PC-9 (cell line): ENCODE results near the gene TMEM82. TPM values are rescaled to one million over a fixed set of nuclear protein-coding genes. Genes with fewer than 3 reads are reported as not detected.

Experiments
- BruUV-seq: library from RNA; stranded (reverse); fragments of 400-500 nt; replicated peaks from 2 replicates; lab custom pipeline; 2021; lab: Mats Ljungman, UMichigan
- CTCF ChIA-PET: fragments of 300-600 bp; sonication (Branson Sonifier 250); formaldehyde crosslinking; loops from one replicate; lab custom pipeline; 2022; ENCODE audit warnings: antibody characterized with exemption; lab: Charles Lee
- POLR2A ChIA-PET: fragments of 300-600 bp; sonication (Branson Sonifier 250); formaldehyde crosslinking; loops from one replicate; lab custom pipeline; 2022; ENCODE audit warnings: antibody characterized with exemption; ENCODE audit not compliant: unreplicated experiment; lab: Charles Lee
- DNase-seq, 2 experiments: peaks; one replicate each; pipeline versions ENCODE4 v3.0.0 to v3.0.0-alpha.2; 2015 to 2022; ENCODE audit warnings: mixed read lengths in 1 of 2
- H2AFZ ChIP-seq: fragments of 200-600 bp; sonication (generic); 2 replicates; pipeline ENCODE4 v1.8.1; 2017; ENCODE audit warnings: antibody characterized with exemption
- H3F3A ChIP-seq: fragments of 200-600 bp; sonication (generic); 2 replicates; pipeline ENCODE4 v1.8.1; 2017; ENCODE audit warnings: antibody characterized with exemption, mild to moderate bottlenecking, low read depth; ENCODE audit not compliant: insufficient read depth
- H3K27ac ChIP-seq: fragments of 200-600 bp; sonication (generic); 2 replicates; pipeline ENCODE4 v1.6.1; 2016; ENCODE audit warnings: mixed run types
- H3K27me3 ChIP-seq: fragments of 200-600 bp; sonication (generic); 2 replicates; pipeline ENCODE4 v1.6.1; 2016; ENCODE audit warnings: low read depth, mixed run types; ENCODE audit not compliant: insufficient read depth
- H3K36me3 ChIP-seq: fragments of 200-600 bp; sonication (generic); 2 replicates; pipeline ENCODE4 v1.6.1; 2016; ENCODE audit warnings: low read depth, mixed run types
- H3K4me1 ChIP-seq: fragments of 200-600 bp; sonication (generic); replicated peaks from 2 replicates; pipeline ENCODE4 v1.6.1; 2016; ENCODE audit warnings: mixed run types; ENCODE audit not compliant: insufficient read depth
- H3K4me2 ChIP-seq: fragments of 200-600 bp; sonication (generic); 2 replicates; pipeline ENCODE4 v1.6.1; 2017; ENCODE audit warnings: mixed run types
- H3K4me3 ChIP-seq: fragments of 200-600 bp; sonication (generic); 2 replicates; pipeline ENCODE4 v1.6.1; 2016; ENCODE audit warnings: mixed run types
- H3K79me2 ChIP-seq: fragments of 200-600 bp; sonication (generic); 2 replicates; pipeline ENCODE4 v1.6.1; 2017; ENCODE audit warnings: low read depth, mixed run types
- H3K9me2 ChIP-seq: fragments of 200-600 bp; sonication (generic); 2 replicates; pipeline ENCODE4 v1.8.1; 2017; ENCODE audit warnings: mild to moderate bottlenecking; ENCODE audit not compliant: insufficient read depth
- H3K9me3 ChIP-seq: fragments of 200-600 bp; sonication (generic); 2 replicates; pipeline ENCODE4 v1.8.1; 2016; ENCODE audit warnings: low read depth; ENCODE audit not compliant: insufficient read depth
- H4K20me1 ChIP-seq: fragments of 200-600 bp; sonication (generic); 2 replicates; pipeline ENCODE4 v1.8.1; 2017; ENCODE audit not compliant: insufficient read depth
- CTCF ChIP-seq: fragments of 200-600 bp; sonication (generic); conservative IDR thresholded peaks from 2 replicates; pipeline ENCODE4 v1.6.1; 2017; ENCODE audit warnings: mixed run types, antibody characterized with exemption, mild to moderate bottlenecking, moderate library complexity
- EZH2 ChIP-seq: fragments of 200-600 bp; sonication (generic); IDR thresholded peaks from 2 replicates; pipeline ENCODE4 v1.8.0; 2017; ENCODE audit warnings: antibody characterized with exemption, low read depth
- intact Hi-C: fragments of 100-400 bp; cut with micrococcal nuclease; formaldehyde crosslinking; loops from one replicate; pipeline ENCODE4 v1.10.0; 2022; ENCODE audit not compliant: unreplicated experiment
- total RNA-seq: library from RNA; stranded (reverse); gene quantifications from 2 replicates; pipeline ENCODE4 v1.2.3, GENCODE V29; 2021

Gene TMEM82
- total RNA-seq, 1 experiment from 2014 or later: not detected

- no peak for DNase-seq
- ChIA-PET POLR2A (no interaction called here), CTCF (no interaction called here)
- Histone ChIP-seq H3K9me2 (no peaks in the 10 kb centered on the region), H3K27ac (no peak overlapping the region), H4K20me1 (no peaks in the 10 kb centered on the region), H3K4me3 (no peak overlapping the region), H3K4me1 (no peaks in the 10 kb centered on the region), H3K36me3 (no peaks in the 10 kb centered on the region), H3K9me3 (no peaks in the 10 kb centered on the region), H3K27me3 (no peaks in the 10 kb centered on the region), H3F3A (no peaks in the 10 kb centered on the region), H3K4me2 (no peak overlapping the region), H2AFZ (no peak overlapping the region), H3K79me2 (no peaks in the 10 kb centered on the region)
- TF ChIP-seq CTCF (no peak), EZH2 (no peak)
- intact Hi-C loops: no loop called here
- no TSS peak for BruUV-seq
Observed at GRCh38 chr1:15750924-15751323, 8.6 kb downstream of the TMEM82 start.

- Histone ChIP-seq H3K4me1 (no peaks in the 10 kb centered on the region), H3K27me3 (no peaks in the 10 kb centered on the region), H4K20me1 (no peaks in the 10 kb centered on the region), H3F3A (no peaks in the 10 kb centered on the region), H3K79me2 (no peaks in the 10 kb centered on the region), H2AFZ (no peak overlapping the region), H3K4me2 (no peak overlapping the region), H3K4me3 (no peak overlapping the region), H3K9me3 (no peaks in the 10 kb centered on the region), H3K9me2 (no peaks in the 10 kb centered on the region), H3K36me3 (no peaks in the 10 kb centered on the region), H3K27ac (no peak overlapping the region)
- no peak for DNase-seq
- TF ChIP-seq EZH2: no peak
- TF ChIP-seq CTCF: no peak
- POLR2A ChIA-PET: no interaction called here
- CTCF ChIA-PET: no interaction called here
- intact Hi-C loops: no loop called here
- no TSS peak for BruUV-seq
Observed at GRCh38 chr1:15751717-15752116, 9.4 kb downstream of the TMEM82 start.

GRCh38 chr1:15753776-15754175, 11.5 kb downstream of the TMEM82 start:
- TF ChIP-seq CTCF (no peak), EZH2 (no peak)
- no TSS peak for BruUV-seq

More at GRCh38 chr1:15753776-15754175, 11.5 kb downstream of the TMEM82 start:
- Histone ChIP-seq H3K9me3 (no peaks in the 10 kb centered on the region), H3K79me2 (no peaks in the 10 kb centered on the region), H3K4me3 (no peak overlapping the region), H3F3A (peaks cover 11% of the 10 kb centered on the region; the same call in 1 of the 2 replicates), H3K36me3 (no peaks in the 10 kb centered on the region), H3K4me2 (no peak overlapping the region), H3K9me2 (no peaks in the 10 kb centered on the region), H4K20me1 (no peaks in the 10 kb centered on the region), H3K27ac (no peak overlapping the region), H3K27me3 (no peaks in the 10 kb centered on the region), H3K4me1 (no peaks in the 10 kb centered on the region), H2AFZ (no peak overlapping the region)
- no peak for DNase-seq
- POLR2A ChIA-PET: interaction anchor here (0.7 kb wide), 1 partner anchor 507 kb away, joined by 3 read pairs; no protein-coding TSS in a partner anchor
- CTCF ChIA-PET: no interaction called here
- intact Hi-C loops: no loop called here
